ENCODE measurements around the gene ADAM15. TPM values are rescaled to one million over a fixed set of nuclear protein-coding genes. Genes with fewer than 3 reads are reported as not detected.

Gene ADAM15
- total RNA-seq, 1 experiment from 2014 or later, result 30.6 TPM

DNA sequence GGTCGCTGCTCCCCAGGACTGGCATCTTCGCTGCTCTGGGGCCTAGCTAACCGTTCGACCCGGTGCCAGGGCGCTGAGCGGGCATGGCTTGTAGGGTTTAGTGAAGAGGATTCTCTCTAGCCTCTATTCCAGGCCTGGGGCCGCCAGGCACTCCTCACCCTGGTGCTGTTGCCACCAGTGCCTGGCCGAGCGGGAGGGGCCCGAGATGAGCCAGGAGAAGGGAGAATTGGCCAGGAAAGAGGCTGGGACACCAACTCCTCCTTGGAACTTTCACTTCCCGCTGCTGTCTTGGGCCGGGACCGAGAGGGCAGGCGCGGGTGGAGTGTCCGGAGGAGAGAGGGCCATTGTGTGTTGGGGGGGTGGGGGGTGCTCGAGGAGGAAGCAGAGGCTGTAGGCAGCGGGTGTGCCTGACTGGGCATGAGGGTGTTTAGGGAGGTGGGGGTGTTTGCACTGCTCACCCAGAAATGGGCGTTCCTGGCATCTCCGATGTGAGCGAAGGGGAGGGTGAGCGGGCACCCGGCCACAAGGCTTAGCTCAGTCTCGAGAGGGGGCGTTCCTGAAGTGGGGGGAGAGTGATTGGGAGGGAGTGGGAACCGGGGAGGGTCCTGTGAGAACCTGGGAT is 772 bp downstream of the ADAM15 start:
- Histone ChIP-seq H2AK5ac (ENCODE audit: insufficient read length, low read length) (no peak overlapping the region), H4K91ac (ENCODE audit: insufficient read length, low read depth, low read length) (no peak overlapping the region), H3K23ac (ENCODE audit: insufficient read length, low read depth, low read length) (no peak overlapping the region), H3K27ac (ENCODE audit: insufficient read length, low read depth, low read length) (no peak overlapping the region), H2BK12ac (ENCODE audit: insufficient read length, low read depth, low read length) (no peak overlapping the region), H3K4ac (ENCODE audit: low read depth, low read length) (no peak overlapping the region), H3K9me3 (ENCODE audit: control insufficient read depth, low read depth, low read length) (no peaks in the 10 kb centered on the region), H4K5ac (ENCODE audit: insufficient read length, low read depth, low read length) (no peak overlapping the region), H3K27me3 (ENCODE audit: insufficient read depth, low read length) (peaks cover 4% of the 10 kb centered on the region; the same call in 1 of the 2 replicates), H3K23me2 (ENCODE audit: insufficient read length, low read depth, low read length, poor library complexity, severe bottlenecking) (peaks cover 16% of the 10 kb centered on the region), H3K9ac (ENCODE audit: extremely low read depth, insufficient read length, low read length) (peak overlapping the region; percentile 4), H3K79me1 (ENCODE audit: insufficient read depth, low read depth, low read length, poor library complexity, severe bottlenecking) (no peaks in the 10 kb centered on the region), H2BK15ac (ENCODE audit: low read depth, low read length) (no peak overlapping the region), H3K56ac (ENCODE audit: insufficient read length, low read depth, low read length) (no peak overlapping the region), H4K20me1 (ENCODE audit: control insufficient read depth, insufficient read depth, insufficient read length) (no peaks in the 10 kb centered on the region), H2BK20ac (ENCODE audit: low read depth, low read length, poor library complexity, severe bottlenecking) (no peak overlapping the region), H3K79me2 (ENCODE audit: insufficient read depth, low read length) (no peaks in the 10 kb centered on the region), H3K18ac (ENCODE audit: insufficient read length, low read depth, low read length) (no peak overlapping the region), H3K4me1 (ENCODE audit: insufficient read depth, low read length) (no peaks in the 10 kb centered on the region; the same call in 1 of the 2 replicates), H2BK120ac (ENCODE audit: low read depth, low read length, poor library complexity, severe bottlenecking) (no peak overlapping the region), H2AFZ (ENCODE audit: low read length) (no peak overlapping the region), H3T11ph (ENCODE audit: low read length) (no peak overlapping the region), H3K4me2 (ENCODE audit: insufficient read depth, insufficient read length, low read length) (peak overlapping the region; percentile 67), H3K14ac (ENCODE audit: insufficient read depth, low read length) (no peak overlapping the region; the same call in 1 of the 2 replicates), H2BK5ac (ENCODE audit: insufficient read length, low read length) (no peak overlapping the region), H4K8ac (replicated peaks; ENCODE audit: insufficient read length, low read depth, low read length) (no peak overlapping the region)
- H3K4me1 Mint-ChIP-seq, result peaks cover 23 to 37% of the 10 kb centered on the region in 2 experiments
- H3K36me3 Mint-ChIP-seq (ENCODE audit: insufficient read depth in 1 of 3, low read depth in 3 of 3), result peaks cover 7 to 13% (median 8%) of the 10 kb centered on the region in 3 experiments; a peak in 5 of 7 replicates
- no CpG with 5 or more reads among the region's 27 CpGs for WGBS (ENCODE audit: extremely low coverage, insufficient read length, low lambda C conversion rate)
- TF ChIP-seq, protein P1, sequence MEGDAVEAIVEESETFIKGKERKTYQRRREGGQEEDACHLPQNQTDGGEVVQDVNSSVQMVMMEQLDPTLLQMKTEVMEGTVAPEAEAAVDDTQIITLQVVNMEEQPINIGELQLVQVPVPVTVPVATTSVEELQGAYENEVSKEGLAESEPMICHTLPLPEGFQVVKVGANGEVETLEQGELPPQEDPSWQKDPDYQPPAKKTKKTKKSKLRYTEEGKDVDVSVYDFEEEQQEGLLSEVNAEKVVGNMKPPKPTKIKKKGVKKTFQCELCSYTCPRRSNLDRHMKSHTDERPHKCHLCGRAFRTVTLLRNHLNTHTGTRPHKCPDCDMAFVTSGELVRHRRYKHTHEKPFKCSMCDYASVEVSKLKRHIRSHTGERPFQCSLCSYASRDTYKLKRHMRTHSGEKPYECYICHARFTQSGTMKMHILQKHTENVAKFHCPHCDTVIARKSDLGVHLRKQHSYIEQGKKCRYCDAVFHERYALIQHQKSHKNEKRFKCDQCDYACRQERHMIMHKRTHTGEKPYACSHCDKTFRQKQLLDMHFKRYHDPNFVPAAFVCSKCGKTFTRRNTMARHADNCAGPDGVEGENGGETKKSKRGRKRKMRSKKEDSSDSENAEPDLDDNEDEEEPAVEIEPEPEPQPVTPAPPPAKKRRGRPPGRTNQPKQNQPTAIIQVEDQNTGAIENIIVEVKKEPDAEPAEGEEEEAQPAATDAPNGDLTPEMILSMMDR (conservative IDR thresholded peaks at IDR 0.05), result no peak
- H3K9me3 Mint-ChIP-seq, result no peaks in the 10 kb centered on the region
- peak overlapping the region; percentile 64 to 83 for H3K4me3 Mint-ChIP-seq
- no peak for DNase-seq
- H3K27me3 Mint-ChIP-seq (ENCODE audit: low read depth), result peaks cover 19% of the 10 kb centered on the region
- H3K27ac Mint-ChIP-seq, result no peak overlapping the region
